ENCODE measurements around the gene ACYP1.

The ACYP1 gene

GRCh38 chr14:75088566-75089373 is 24.9 kb upstream of the ACYP1 start:
- H2BK5ac ChIP-seq (ENCODE audit: low read length): no peak overlapping the region
- no peaks in the 10 kb centered on the region for H3K36me3 ChIP-seq (ENCODE audit: control insufficient read depth, insufficient read depth, low read length)
- H4K5ac ChIP-seq (ENCODE audit: low read length): no peak overlapping the region
- H3K4me1 ChIP-seq (ENCODE audit: control insufficient read depth, low read depth, low read length): no peaks in the 10 kb centered on the region
- H3K79me2 ChIP-seq (ENCODE audit: control insufficient read depth, insufficient read depth, low read length): no peaks in the 10 kb centered on the region
- H3K9ac ChIP-seq (ENCODE audit: low read length): no peak overlapping the region
- H3K27me3 ChIP-seq (ENCODE audit: insufficient read depth, low read length, poor library complexity): no peaks in the 10 kb centered on the region
- H2AK5ac ChIP-seq (ENCODE audit: low read length): no peak overlapping the region
- no peak overlapping the region for H2BK15ac ChIP-seq (replicated peaks; ENCODE audit: low read depth)
- H3K4me2 ChIP-seq (ENCODE audit: low read length): no peak overlapping the region
- no peaks in the 10 kb centered on the region for H3K79me1 ChIP-seq (ENCODE audit: low read length)
- H3K4me3 ChIP-seq (ENCODE audit: low read length): no peak overlapping the region
- no peak overlapping the region for H2BK120ac ChIP-seq (ENCODE audit: low read depth, low read length)
- no peak overlapping the region for H3K4ac ChIP-seq (ENCODE audit: low read depth, low read length)
- no peak overlapping the region for H3K56ac ChIP-seq (ENCODE audit: low read length)
- no peak overlapping the region for H3K23ac ChIP-seq (ENCODE audit: low read length)
- DNase-seq: peak; percentile 73
- H4K8ac ChIP-seq (ENCODE audit: low read depth, low read length): no peak overlapping the region
- no peak overlapping the region for H3K18ac ChIP-seq (ENCODE audit: low read length)
- WGBS (ENCODE audit: extremely low coverage, insufficient coverage, low lambda C conversion rate): no CpG with 5 or more reads among the region's 7 CpGs
- H3K27ac ChIP-seq (ENCODE audit: low read depth, low read length): no peak overlapping the region

GRCh38 chr14:75088153-75088552 is 24.3 kb upstream of the ACYP1 start:
- no CpG with 5 or more reads among the region's 2 CpGs for WGBS (ENCODE audit: extremely low coverage, insufficient coverage, low lambda C conversion rate)
- H3K36me3 ChIP-seq (ENCODE audit: control insufficient read depth, insufficient read depth, low read length): no peaks in the 10 kb centered on the region
- no peaks in the 10 kb centered on the region for H3K79me1 ChIP-seq (ENCODE audit: low read length)

GRCh38 chr14:75084513-75084912 is 20.7 kb upstream of the ACYP1 start:
- no peak overlapping the region for H2BK120ac ChIP-seq (ENCODE audit: low read depth, low read length)
- H3K4me3 ChIP-seq (ENCODE audit: low read length): no peak overlapping the region
- no peaks in the 10 kb centered on the region for H3K79me2 ChIP-seq (ENCODE audit: control insufficient read depth, insufficient read depth, low read length)
- no peak overlapping the region for H3K27ac ChIP-seq (ENCODE audit: low read depth, low read length)
- no peak overlapping the region for H2BK5ac ChIP-seq (ENCODE audit: low read length)
- no peak overlapping the region for H3K18ac ChIP-seq (ENCODE audit: low read length)
- H3K9ac ChIP-seq (ENCODE audit: low read length): no peak overlapping the region
- no peaks in the 10 kb centered on the region for H3K27me3 ChIP-seq (ENCODE audit: insufficient read depth, low read length, poor library complexity)
- H3K4me2 ChIP-seq (ENCODE audit: low read length): no peak overlapping the region
- no peak overlapping the region for H4K5ac ChIP-seq (ENCODE audit: low read length)
- no peak overlapping the region for H3K56ac ChIP-seq (ENCODE audit: low read length)
- no peak overlapping the region for H2AK5ac ChIP-seq (ENCODE audit: low read length)
- WGBS (ENCODE audit: extremely low coverage, insufficient coverage, low lambda C conversion rate): no CpG with 5 or more reads among the region's 5 CpGs
- H3K23ac ChIP-seq (ENCODE audit: low read length): no peak overlapping the region
- H4K8ac ChIP-seq (ENCODE audit: low read depth, low read length): no peak overlapping the region
- no peaks in the 10 kb centered on the region for H3K4me1 ChIP-seq (ENCODE audit: control insufficient read depth, low read depth, low read length)
- no peaks in the 10 kb centered on the region for H3K36me3 ChIP-seq (ENCODE audit: control insufficient read depth, insufficient read depth, low read length)
- no peak overlapping the region for H2BK15ac ChIP-seq (replicated peaks; ENCODE audit: low read depth)
- H3K4ac ChIP-seq (ENCODE audit: low read depth, low read length): no peak overlapping the region
- no peak for DNase-seq
- no peaks in the 10 kb centered on the region for H3K79me1 ChIP-seq (ENCODE audit: low read length)

More at GRCh38 chr14:75088153-75088552, 24.3 kb upstream of the ACYP1 start:
- H2BK120ac ChIP-seq (ENCODE audit: low read depth, low read length): no peak overlapping the region
- no peak overlapping the region for H3K23ac ChIP-seq (ENCODE audit: low read length)
- no peak overlapping the region for H3K4ac ChIP-seq (ENCODE audit: low read depth, low read length)
- H3K79me2 ChIP-seq (ENCODE audit: control insufficient read depth, insufficient read depth, low read length): no peaks in the 10 kb centered on the region
- no peaks in the 10 kb centered on the region for H3K4me1 ChIP-seq (ENCODE audit: control insufficient read depth, low read depth, low read length)
- H3K27me3 ChIP-seq (ENCODE audit: insufficient read depth, low read length, poor library complexity): no peaks in the 10 kb centered on the region
- H3K18ac ChIP-seq (ENCODE audit: low read length): no peak overlapping the region
- no peak overlapping the region for H4K5ac ChIP-seq (ENCODE audit: low read length)
- H3K4me3 ChIP-seq (ENCODE audit: low read length): no peak overlapping the region
- H2BK15ac ChIP-seq (replicated peaks; ENCODE audit: low read depth): no peak overlapping the region
- H4K8ac ChIP-seq (ENCODE audit: low read depth, low read length): no peak overlapping the region
- H2AK5ac ChIP-seq (ENCODE audit: low read length): no peak overlapping the region
- H3K4me2 ChIP-seq (ENCODE audit: low read length): no peak overlapping the region
- no peak overlapping the region for H3K56ac ChIP-seq (ENCODE audit: low read length)
- no peak overlapping the region for H2BK5ac ChIP-seq (ENCODE audit: low read length)
- no peak overlapping the region for H3K27ac ChIP-seq (ENCODE audit: low read depth, low read length)
- H3K9ac ChIP-seq (ENCODE audit: low read length): no peak overlapping the region
- no peak for DNase-seq

GRCh38 chr14:75083271-75083670 is 19.4 kb upstream of the ACYP1 start:
- H4K8ac ChIP-seq (ENCODE audit: low read depth, low read length): no peak overlapping the region
- no peak for DNase-seq
- H4K5ac ChIP-seq (ENCODE audit: low read length): no peak overlapping the region
- no peaks in the 10 kb centered on the region for H3K36me3 ChIP-seq (ENCODE audit: control insufficient read depth, insufficient read depth, low read length)
- no peaks in the 10 kb centered on the region for H3K79me2 ChIP-seq (ENCODE audit: control insufficient read depth, insufficient read depth, low read length)
- no peak overlapping the region for H3K56ac ChIP-seq (ENCODE audit: low read length)
- no peak overlapping the region for H3K4me2 ChIP-seq (ENCODE audit: low read length)
- no peak overlapping the region for H3K9ac ChIP-seq (ENCODE audit: low read length)
- no peaks in the 10 kb centered on the region for H3K79me1 ChIP-seq (ENCODE audit: low read length)
- no peaks in the 10 kb centered on the region for H3K4me1 ChIP-seq (ENCODE audit: control insufficient read depth, low read depth, low read length)
- H3K27me3 ChIP-seq (ENCODE audit: insufficient read depth, low read length, poor library complexity): no peaks in the 10 kb centered on the region
- WGBS (ENCODE audit: extremely low coverage, insufficient coverage, low lambda C conversion rate): no CpG with 5 or more reads among the region's 1 CpG
- no peak overlapping the region for H2BK15ac ChIP-seq (replicated peaks; ENCODE audit: low read depth)
- H2BK120ac ChIP-seq (ENCODE audit: low read depth, low read length): no peak overlapping the region
- H2BK5ac ChIP-seq (ENCODE audit: low read length): no peak overlapping the region
- no peak overlapping the region for H3K18ac ChIP-seq (ENCODE audit: low read length)
- H2AK5ac ChIP-seq (ENCODE audit: low read length): no peak overlapping the region
- H3K4ac ChIP-seq (ENCODE audit: low read depth, low read length): no peak overlapping the region
- no peak overlapping the region for H3K4me3 ChIP-seq (ENCODE audit: low read length)
- H3K27ac ChIP-seq (ENCODE audit: low read depth, low read length): no peak overlapping the region
- H3K23ac ChIP-seq (ENCODE audit: low read length): no peak overlapping the region

- Histone ChIP-seq H3K4me2 (ENCODE audit: low read length) (no peak overlapping the region), H3K27ac (ENCODE audit: low read depth, low read length) (no peak overlapping the region), H4K8ac (ENCODE audit: low read depth, low read length) (no peak overlapping the region), H3K79me2 (ENCODE audit: control insufficient read depth, insufficient read depth, low read length) (no peaks in the 10 kb centered on the region), H3K27me3 (ENCODE audit: insufficient read depth, low read length, poor library complexity) (no peaks in the 10 kb centered on the region), H3K9ac (ENCODE audit: low read length) (no peak overlapping the region), H3K23ac (ENCODE audit: low read length) (no peak overlapping the region), H3K36me3 (ENCODE audit: control insufficient read depth, insufficient read depth, low read length) (no peaks in the 10 kb centered on the region), H3K79me1 (ENCODE audit: low read length) (no peaks in the 10 kb centered on the region), H4K5ac (ENCODE audit: low read length) (no peak overlapping the region), H3K56ac (ENCODE audit: low read length) (no peak overlapping the region), H2BK15ac (replicated peaks; ENCODE audit: low read depth) (no peak overlapping the region), H3K4ac (ENCODE audit: low read depth, low read length) (no peak overlapping the region), H2BK5ac (ENCODE audit: low read length) (no peak overlapping the region), H2AK5ac (ENCODE audit: low read length) (no peak overlapping the region), H3K4me3 (ENCODE audit: low read length) (no peak overlapping the region), H3K18ac (ENCODE audit: low read length) (no peak overlapping the region), H2BK120ac (ENCODE audit: low read depth, low read length) (no peak overlapping the region), H3K4me1 (ENCODE audit: control insufficient read depth, low read depth, low read length) (no peaks in the 10 kb centered on the region)
- no peak for DNase-seq
- WGBS (ENCODE audit: extremely low coverage, insufficient coverage, low lambda C conversion rate): no CpG with 5 or more reads among the region's 2 CpGs
Observed at GRCh38 chr14:75081660-75082229, 17.9 kb upstream of the ACYP1 start.
